ENCODE measurements around the gene WDR73. TPM values are rescaled to one million over a fixed set of nuclear protein-coding genes. Genes with fewer than 3 reads are reported as not detected.

Gene WDR73
- total and polyA plus RNA-seq, 4 experiments from 2014 or later: 13.3 to 42.5 (median 28.9) TPM

- ChIA-PET CTCF (ENCODE audit: partially characterized antibody) (interaction anchor here (1.4 kb wide), 1 partner anchor 11 kb away, joined by 3 read pairs; no protein-coding TSS in a partner anchor), POLR2A (ENCODE audit: partially characterized antibody) (interaction anchor here (1.4 kb wide), 1 partner anchor 9 kb away, joined by 4 read pairs; no protein-coding TSS in a partner anchor)
- H3K9me3 Mint-ChIP-seq: peaks cover 0 to 3% (median 0%) of the 10 kb centered on the region in 8 donors
- Histone ChIP-seq H3K27me3 (ENCODE audit: insufficient read depth, low read length) (no peaks in the 10 kb centered on the region), H3K4me3 (ENCODE audit: low read length in 2 of 2) (no peak overlapping the region), H3K27ac (ENCODE audit: low read depth, low read length) (no peak overlapping the region), H3K9me3 (ENCODE audit: control insufficient read depth in 1 of 2, low read length in 2 of 2) (peaks cover 0 to 2% of the 10 kb centered on the region in 2 donors), H3K36me3 (ENCODE audit: insufficient read depth, low read length) (no peaks in the 10 kb centered on the region), H3K4me1 (ENCODE audit: insufficient read depth, low read length) (peaks cover 29% of the 10 kb centered on the region)
- peaks cover 24 to 41% (median 31%) of the 10 kb centered on the region in 4 donors for H3K4me1 Mint-ChIP-seq
- intact Hi-C loops (cut with micrococcal nuclease): no loop called here
- no peaks in the 10 kb centered on the region for H3K27me3 Mint-ChIP-seq
- H3K36me3 Mint-ChIP-seq: peaks cover 0 to 9% of the 10 kb centered on the region in 2 donors
- no peak overlapping the region for H3K4me3 Mint-ChIP-seq
- H3K27ac Mint-ChIP-seq: no peak overlapping the region
- DNase-seq: no peak
Measured at GRCh38 chr15:84595660-84596059, 58.4 kb downstream of the WDR73 start.

GRCh38 chr15:84594617-84595290 is 59.3 kb downstream of the WDR73 start:
- H3K36me3 Mint-ChIP-seq: peaks cover 0 to 4% of the 10 kb centered on the region in 2 donors
- no peak overlapping the region for H3K4me3 Mint-ChIP-seq
- Histone ChIP-seq H3K9me3 (ENCODE audit: control insufficient read depth in 1 of 2, low read length in 2 of 2) (peaks cover 0 to 2% of the 10 kb centered on the region in 2 donors), H3K27ac (ENCODE audit: low read depth, low read length) (no peak overlapping the region), H3K4me3 (ENCODE audit: low read length in 2 of 2) (no peak overlapping the region), H3K36me3 (ENCODE audit: insufficient read depth, low read length) (no peaks in the 10 kb centered on the region), H3K27me3 (ENCODE audit: insufficient read depth, low read length) (no peaks in the 10 kb centered on the region), H3K4me1 (ENCODE audit: insufficient read depth, low read length) (peaks cover 26% of the 10 kb centered on the region)
- ChIA-PET POLR2A (ENCODE audit: partially characterized antibody) (interaction anchor here (1.2 to 1.4 kb wide), 3 partner anchors 27 to 386 kb away, joined by 3 to 4 read pairs (median 3); no protein-coding TSS in a partner anchor), CTCF (ENCODE audit: partially characterized antibody) (interaction anchor here (0.8 to 1.4 kb wide), 3 partner anchors 10 to 334 kb away, joined by 3 to 4 read pairs (median 3); no protein-coding TSS in a partner anchor)
- H3K9me3 Mint-ChIP-seq: peaks cover 0 to 3% (median 0%) of the 10 kb centered on the region in 8 donors
- H3K27me3 Mint-ChIP-seq: no peaks in the 10 kb centered on the region
- H3K4me1 Mint-ChIP-seq: peaks cover 21 to 32% (median 25%) of the 10 kb centered on the region in 4 donors
- no peak for DNase-seq
- no peak overlapping the region for H3K27ac Mint-ChIP-seq
- intact Hi-C loops (cut with micrococcal nuclease): no loop called here

- Mint-ChIP-seq H3K4me1 (peaks cover 4 to 7% (median 5%) of the 10 kb centered on the region in 4 donors), H3K36me3 (no peaks in the 10 kb centered on the region), H3K27ac (no peak overlapping the region), H3K27me3 (no peaks in the 10 kb centered on the region), H3K4me3 (no peak overlapping the region), H3K9me3 (peaks cover 0 to 3% (median 0%) of the 10 kb centered on the region in 8 donors)
- Histone ChIP-seq H3K4me1 (ENCODE audit: insufficient read depth, low read length) (peaks cover 9% of the 10 kb centered on the region), H3K4me3 (ENCODE audit: low read length in 2 of 2) (no peak overlapping the region), H3K9me3 (ENCODE audit: control insufficient read depth in 1 of 2, low read length in 2 of 2) (peaks cover 0 to 2% of the 10 kb centered on the region in 2 donors), H3K27me3 (ENCODE audit: insufficient read depth, low read length) (no peaks in the 10 kb centered on the region), H3K36me3 (ENCODE audit: insufficient read depth, low read length) (no peaks in the 10 kb centered on the region), H3K27ac (ENCODE audit: low read depth, low read length) (no peak overlapping the region)
- DNase-seq: no peak
- intact Hi-C loops (cut with micrococcal nuclease): no loop called here
- POLR2A ChIA-PET (ENCODE audit: partially characterized antibody): no interaction called here
- CTCF ChIA-PET (ENCODE audit: partially characterized antibody): interaction anchor here (0.7 to 9.2 kb wide), 5 partner anchors 62 to 336 kb away, joined by 3 to 94 read pairs (median 3); partner anchors contain the start of gene WDR73
Measured at GRCh38 chr15:84591815-84592214, 62.3 kb downstream of the WDR73 start.

- Mint-ChIP-seq H3K4me3 (no peak overlapping the region), H3K27ac (no peak overlapping the region), H3K36me3 (no peaks in the 10 kb centered on the region), H3K27me3 (peaks cover 0 to 2% of the 10 kb centered on the region in 2 donors), H3K4me1 (peaks cover 4 to 7% (median 5%) of the 10 kb centered on the region in 4 donors), H3K9me3 (peaks cover 0 to 3% (median 0%) of the 10 kb centered on the region in 8 donors)
- POLR2A ChIA-PET (ENCODE audit: partially characterized antibody): no interaction called here
- Histone ChIP-seq H3K4me3 (ENCODE audit: low read length in 2 of 2) (no peak overlapping the region), H3K27me3 (ENCODE audit: insufficient read depth, low read length) (no peaks in the 10 kb centered on the region), H3K36me3 (ENCODE audit: insufficient read depth, low read length) (no peaks in the 10 kb centered on the region), H3K4me1 (ENCODE audit: insufficient read depth, low read length) (peaks cover 9% of the 10 kb centered on the region), H3K9me3 (ENCODE audit: control insufficient read depth in 1 of 2, low read length in 2 of 2) (peaks cover 0 to 2% of the 10 kb centered on the region in 2 donors), H3K27ac (ENCODE audit: low read depth, low read length) (no peak overlapping the region)
- no peak for DNase-seq
- CTCF ChIA-PET (ENCODE audit: partially characterized antibody): interaction anchor here (0.9 to 9.2 kb wide), 7 partner anchors 8 to 337 kb away, joined by 3 to 94 read pairs (median 5); partner anchors contain the start of gene WDR73
- intact Hi-C loops (cut with micrococcal nuclease): no loop called here
Measured at GRCh38 chr15:84590406-84590805, 63.7 kb downstream of the WDR73 start.

Other genes with a start within 250 kb of the WDR73 start
- gene ZSCAN2, start 53.3 kb downstream of the WDR73 start, total RNA-seq: 10 to 100 TPM; 11.4 to 14.1 TPM
- gene ZSCAN2, start 53.3 kb downstream of the WDR73 start, polyA plus RNA-seq: 1 to 10 TPM; 3.3 to 4.5 TPM
- 1 to 10 TPM; 2.4 to 2.5 TPM for gene NMB, start 3.9 kb upstream of the WDR73 start, total RNA-seq
- 1 to 10 TPM; 4.0 to 4.1 TPM for gene NMB, start 3.9 kb upstream of the WDR73 start, polyA plus RNA-seq
- 10 to 100 TPM; 85.0 to 86.8 TPM for gene SEC11A, start 61.9 kb upstream of the WDR73 start, total RNA-seq
- gene SEC11A, start 61.9 kb upstream of the WDR73 start, polyA plus RNA-seq: 100 to 1,000 TPM; 129 to 168 TPM
- 10 to 100 TPM; 40.8 to 42.6 TPM for gene ZNF592, start 94.3 kb upstream of the WDR73 start, total RNA-seq
- gene ZNF592, start 94.3 kb upstream of the WDR73 start, polyA plus RNA-seq: 10 to 100 TPM in 1 of 2 donors, 1 to 10 TPM in 1; 1.7 to 13.5 TPM
- under 1 TPM; 0.26 to 0.58 TPM for gene ALPK3, start 163.1 kb upstream of the WDR73 start, total RNA-seq
- gene ALPK3, start 163.1 kb upstream of the WDR73 start, polyA plus RNA-seq: under 1 TPM in 1 of 2 donors, not detected in 1; 0.01 TPM
- not detected for gene SLC28A1, start 230.4 kb upstream of the WDR73 start, total RNA-seq
- not detected for gene SLC28A1, start 230.4 kb upstream of the WDR73 start, polyA plus RNA-seq